ENCODE data around the gene ENOX1.

DNA sequence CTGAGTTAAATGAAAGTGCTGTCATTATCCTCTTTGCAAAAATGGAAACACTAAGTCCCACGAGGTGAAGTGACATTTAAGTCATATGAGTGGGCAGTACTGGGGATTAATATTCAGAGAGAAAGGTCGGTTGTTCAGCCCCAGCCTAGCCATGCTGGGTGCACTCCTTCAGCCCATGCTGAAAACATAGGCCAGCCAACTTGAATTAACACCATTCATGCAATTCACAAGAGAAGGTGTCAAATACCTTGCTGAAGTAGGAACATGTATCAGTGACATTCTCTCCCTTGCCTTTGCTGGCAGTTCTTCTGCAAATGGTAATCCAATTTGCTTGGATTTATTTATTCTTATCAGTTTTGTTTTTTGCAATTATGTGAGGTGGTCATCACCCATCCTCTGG is 507.1 kb downstream of the ENOX1 start:
- TF ChIP-seq, protein P1, sequence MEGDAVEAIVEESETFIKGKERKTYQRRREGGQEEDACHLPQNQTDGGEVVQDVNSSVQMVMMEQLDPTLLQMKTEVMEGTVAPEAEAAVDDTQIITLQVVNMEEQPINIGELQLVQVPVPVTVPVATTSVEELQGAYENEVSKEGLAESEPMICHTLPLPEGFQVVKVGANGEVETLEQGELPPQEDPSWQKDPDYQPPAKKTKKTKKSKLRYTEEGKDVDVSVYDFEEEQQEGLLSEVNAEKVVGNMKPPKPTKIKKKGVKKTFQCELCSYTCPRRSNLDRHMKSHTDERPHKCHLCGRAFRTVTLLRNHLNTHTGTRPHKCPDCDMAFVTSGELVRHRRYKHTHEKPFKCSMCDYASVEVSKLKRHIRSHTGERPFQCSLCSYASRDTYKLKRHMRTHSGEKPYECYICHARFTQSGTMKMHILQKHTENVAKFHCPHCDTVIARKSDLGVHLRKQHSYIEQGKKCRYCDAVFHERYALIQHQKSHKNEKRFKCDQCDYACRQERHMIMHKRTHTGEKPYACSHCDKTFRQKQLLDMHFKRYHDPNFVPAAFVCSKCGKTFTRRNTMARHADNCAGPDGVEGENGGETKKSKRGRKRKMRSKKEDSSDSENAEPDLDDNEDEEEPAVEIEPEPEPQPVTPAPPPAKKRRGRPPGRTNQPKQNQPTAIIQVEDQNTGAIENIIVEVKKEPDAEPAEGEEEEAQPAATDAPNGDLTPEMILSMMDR (IDR thresholded peaks at IDR 0.05): no peak
- no peak for TF ChIP-seq POLR2A (IDR thresholded peaks at IDR 0.05)
